Measurements from ENCODE around the gene MTHFD1L. TPM values are rescaled to one million over a fixed set of nuclear protein-coding genes. Genes with fewer than 3 reads are reported as not detected.

Gene MTHFD1L
- total and polyA plus RNA-seq, 2 of the 4 experiments (the other 2 are of a cell fraction), result 43.5 to 53.2 TPM

DNA sequence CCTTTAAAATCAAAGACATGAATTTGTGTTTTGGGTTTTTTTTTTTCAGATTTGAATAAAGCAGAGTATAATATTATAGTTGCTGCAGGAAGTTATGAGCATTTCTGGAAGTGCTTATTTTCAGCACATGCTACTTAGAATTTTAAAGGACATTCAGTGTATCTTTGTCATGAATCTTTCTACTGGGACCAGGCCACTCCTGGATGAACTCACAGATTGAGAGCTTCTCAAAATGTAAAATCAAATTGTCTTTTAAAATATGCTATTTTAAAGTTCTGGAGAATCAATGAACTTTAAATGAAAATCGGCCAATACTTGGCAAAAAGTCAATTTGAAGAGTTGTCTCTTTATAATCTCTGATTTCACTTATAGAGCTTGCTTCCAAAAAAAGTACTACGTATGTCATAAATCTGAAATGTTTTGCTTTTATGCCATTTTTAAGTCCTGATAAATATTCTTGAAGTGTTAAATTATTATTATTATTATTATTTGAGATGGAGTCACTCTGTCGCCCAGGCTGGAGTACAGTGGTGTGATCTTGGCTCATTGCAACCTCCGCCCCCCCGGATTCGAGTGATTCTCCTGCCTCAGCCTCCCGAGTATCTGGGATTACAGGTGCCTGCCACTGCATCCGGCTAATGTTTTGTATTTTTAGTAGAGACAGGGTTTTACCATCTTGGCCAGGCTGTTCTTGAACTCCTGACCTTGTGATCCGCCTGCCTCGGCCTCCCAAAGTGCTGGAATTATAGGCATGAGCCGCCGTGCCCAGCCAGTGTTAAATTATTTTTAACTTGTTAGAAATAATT, 198.5 kb downstream of the MTHFD1L start:
- Histone ChIP-seq H3K9me3 (ENCODE audit: control insufficient read depth, insufficient read depth, low read length) (no peaks in the 10 kb centered on the region), H3K9me1 (ENCODE audit: insufficient read depth, low read length) (peaks cover 26% of the 10 kb centered on the region), H3K36me3 (ENCODE audit: control insufficient read depth, insufficient read depth, low read length) (peaks cover 10% of the 10 kb centered on the region), H3K4me3 (ENCODE audit: insufficient read depth, low read depth, low read length) (no peak overlapping the region), H2BK5ac (ENCODE audit: low read depth, low read length, poor library complexity, severe bottlenecking) (no peak overlapping the region), H4K5ac (ENCODE audit: low read depth, low read length) (no peak overlapping the region), H3K9ac (ENCODE audit: low read depth, low read length) (no peak overlapping the region), H3K18ac (ENCODE audit: low read depth, low read length) (no peak overlapping the region), H2BK15ac (ENCODE audit: low read depth, low read length) (no peak overlapping the region), H3K14ac (replicated peaks; ENCODE audit: low read depth, low read length) (no peak overlapping the region), H3K4me1 (ENCODE audit: control insufficient read depth, insufficient read depth, low read length) (peaks cover 18% of the 10 kb centered on the region), H2BK120ac (ENCODE audit: low read depth, low read length) (no peak overlapping the region), H3K27me3 (ENCODE audit: control insufficient read depth, insufficient read depth, low read length) (no peaks in the 10 kb centered on the region), H3K4me2 (ENCODE audit: low read depth, low read length) (no peak overlapping the region), H3K27ac (ENCODE audit: insufficient read depth, low read length) (no peak overlapping the region), H4K8ac (ENCODE audit: low read depth in 2 of 2, low read length in 2 of 2) (no peak overlapping the region), H2BK20ac (ENCODE audit: low read depth, low read length) (no peak overlapping the region), H4K20me1 (ENCODE audit: insufficient read depth, low read length) (peaks cover 15% of the 10 kb centered on the region), H2AK9ac (replicated peaks; ENCODE audit: low read depth, low read length, poor library complexity) (no peak overlapping the region), H3K56ac (ENCODE audit: extremely low read depth, insufficient read depth, low read length) (no peak overlapping the region), H3K4ac (ENCODE audit: low read depth, low read length) (no peak overlapping the region), H3K79me1 (ENCODE audit: low read depth in 1 of 2, low read length in 2 of 2) (peaks cover 24 to 41% of the 10 kb centered on the region in 2 experiments), H4K91ac (ENCODE audit: insufficient read depth, low read depth, low read length) (no peak overlapping the region), H3K23ac (ENCODE audit: low read depth, low read length) (no peak overlapping the region), H2AK5ac (ENCODE audit: low read depth, low read length) (no peak overlapping the region), H2AFZ (replicated peaks; ENCODE audit: low read length, poor library complexity) (no peak overlapping the region)
- dilution Hi-C loops (cut with HindIII; ENCODE audit: low sequenced_read_pairs, unreplicated experiment), result no loop called here
- DNase-seq (no peak), ATAC-seq (ENCODE audit: low read depth) (no peak)
- in situ Hi-C loops (cut with MboI; ENCODE audit: low sequenced_read_pairs), result loop anchor here (25.0 kb wide), 1 partner anchor 1227 kb away; no protein-coding TSS in a partner anchor
- BruUV-seq (replicated peaks), result no TSS peak
- intact Hi-C loops (cut with micrococcal nuclease), result loop anchor here (10.0 kb wide), 1 partner anchor 169 kb away; no protein-coding TSS in a partner anchor
- ChIA-PET POLR2A (ENCODE audit: unreplicated experiment) (no interaction called here), CTCF (no interaction called here)
- 100% methylated on average over 1 of the region's 12 CpGs; no CpG with 5 or more reads in 1 of the 2 experiments for WGBS, 2 experiments (ENCODE audit: extremely low coverage in 2 of 2, insufficient read length in 1 of 2)
- TF ChIP-seq RCOR1 (IDR thresholded peaks at IDR 0.05; ENCODE audit: insufficient replicate concordance, low read length), result no peak
- TF ChIP-seq, protein P1, sequence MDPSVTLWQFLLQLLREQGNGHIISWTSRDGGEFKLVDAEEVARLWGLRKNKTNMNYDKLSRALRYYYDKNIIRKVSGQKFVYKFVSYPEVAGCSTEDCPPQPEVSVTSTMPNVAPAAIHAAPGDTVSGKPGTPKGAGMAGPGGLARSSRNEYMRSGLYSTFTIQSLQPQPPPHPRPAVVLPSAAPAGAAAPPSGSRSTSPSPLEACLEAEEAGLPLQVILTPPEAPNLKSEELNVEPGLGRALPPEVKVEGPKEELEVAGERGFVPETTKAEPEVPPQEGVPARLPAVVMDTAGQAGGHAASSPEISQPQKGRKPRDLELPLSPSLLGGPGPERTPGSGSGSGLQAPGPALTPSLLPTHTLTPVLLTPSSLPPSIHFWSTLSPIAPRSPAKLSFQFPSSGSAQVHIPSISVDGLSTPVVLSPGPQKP (IDR thresholded peaks at IDR 0.05; ENCODE audit: borderline replicate concordance, low read depth, low read length), result no peak
- no peak for TF ChIP-seq POLR2A (IDR thresholded peaks at IDR 0.05; ENCODE audit: low read depth, low read length)
- TF ChIP-seq NFE2L2 (IDR thresholded peaks at IDR 0.05; ENCODE audit: low read depth, low read length), result no peak
- TF ChIP-seq FOS (IDR thresholded peaks at IDR 0.05; ENCODE audit: low read depth, low read length), result no peak
- TF ChIP-seq SMC3 (IDR thresholded peaks at IDR 0.05; ENCODE audit: low read depth, low read length), result no peak
- TF ChIP-seq, protein P2, sequence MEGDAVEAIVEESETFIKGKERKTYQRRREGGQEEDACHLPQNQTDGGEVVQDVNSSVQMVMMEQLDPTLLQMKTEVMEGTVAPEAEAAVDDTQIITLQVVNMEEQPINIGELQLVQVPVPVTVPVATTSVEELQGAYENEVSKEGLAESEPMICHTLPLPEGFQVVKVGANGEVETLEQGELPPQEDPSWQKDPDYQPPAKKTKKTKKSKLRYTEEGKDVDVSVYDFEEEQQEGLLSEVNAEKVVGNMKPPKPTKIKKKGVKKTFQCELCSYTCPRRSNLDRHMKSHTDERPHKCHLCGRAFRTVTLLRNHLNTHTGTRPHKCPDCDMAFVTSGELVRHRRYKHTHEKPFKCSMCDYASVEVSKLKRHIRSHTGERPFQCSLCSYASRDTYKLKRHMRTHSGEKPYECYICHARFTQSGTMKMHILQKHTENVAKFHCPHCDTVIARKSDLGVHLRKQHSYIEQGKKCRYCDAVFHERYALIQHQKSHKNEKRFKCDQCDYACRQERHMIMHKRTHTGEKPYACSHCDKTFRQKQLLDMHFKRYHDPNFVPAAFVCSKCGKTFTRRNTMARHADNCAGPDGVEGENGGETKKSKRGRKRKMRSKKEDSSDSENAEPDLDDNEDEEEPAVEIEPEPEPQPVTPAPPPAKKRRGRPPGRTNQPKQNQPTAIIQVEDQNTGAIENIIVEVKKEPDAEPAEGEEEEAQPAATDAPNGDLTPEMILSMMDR (conservative IDR thresholded peaks at IDR 0.05; ENCODE audit: low read depth, low read length), result no peak
- TF ChIP-seq MAZ (IDR thresholded peaks at IDR 0.05; ENCODE audit: borderline replicate concordance, low read depth, low read length), result no peak
- no peak for TF ChIP-seq CEBPB (IDR thresholded peaks at IDR 0.05; ENCODE audit: low read depth, low read length)
- TF ChIP-seq RFX5 (IDR thresholded peaks at IDR 0.05; ENCODE audit: low read depth, low read length), result no peak
- TF ChIP-seq BHLHE40 (IDR thresholded peaks at IDR 0.05; ENCODE audit: low read depth, low read length), result no peak
- no peak for TF ChIP-seq MAFK (IDR thresholded peaks at IDR 0.05; ENCODE audit: low read depth, low read length)
- TF ChIP-seq CHD1 (IDR thresholded peaks at IDR 0.05; ENCODE audit: low read depth, low read length), result no peak
- TF ChIP-seq, protein P3, sequence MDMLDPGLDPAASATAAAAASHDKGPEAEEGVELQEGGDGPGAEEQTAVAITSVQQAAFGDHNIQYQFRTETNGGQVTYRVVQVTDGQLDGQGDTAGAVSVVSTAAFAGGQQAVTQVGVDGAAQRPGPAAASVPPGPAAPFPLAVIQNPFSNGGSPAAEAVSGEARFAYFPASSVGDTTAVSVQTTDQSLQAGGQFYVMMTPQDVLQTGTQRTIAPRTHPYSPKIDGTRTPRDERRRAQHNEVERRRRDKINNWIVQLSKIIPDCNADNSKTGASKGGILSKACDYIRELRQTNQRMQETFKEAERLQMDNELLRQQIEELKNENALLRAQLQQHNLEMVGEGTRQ (IDR thresholded peaks at IDR 0.05; ENCODE audit: low read depth, low read length), result no peak
- TF ChIP-seq RAD21 (IDR thresholded peaks at IDR 0.05; ENCODE audit: low read length), result no peak
